ENCODE measurements around the gene ATF7IP2. TPM values are rescaled to one million over a fixed set of nuclear protein-coding genes. Genes with fewer than 3 reads are reported as not detected.

The ATF7IP2 gene
- total and polyA plus RNA-seq, 3 donors from 2014 or later = 110 to 293 (median 227) TPM

DNA sequence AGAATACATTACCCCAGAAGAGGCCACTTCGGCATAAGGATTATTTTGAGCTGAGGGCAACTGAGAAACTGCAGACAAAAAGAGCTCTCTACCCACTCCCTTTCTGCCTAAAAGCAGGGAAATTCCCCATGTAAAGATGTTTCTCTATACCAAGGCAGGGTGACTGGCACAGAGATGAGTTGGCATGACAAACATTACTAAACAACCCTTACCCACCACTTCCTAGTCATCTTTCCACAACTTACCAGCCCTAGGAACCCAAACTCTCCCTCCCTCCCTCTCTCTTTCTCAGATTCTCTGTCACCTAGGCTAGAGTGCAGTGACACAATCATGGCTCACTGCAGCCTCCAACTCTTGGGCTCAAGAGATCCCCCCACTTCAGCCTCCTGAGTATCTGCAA is 126.0 kb downstream of the ATF7IP2 start:
- 96 to 100% methylated on average over 1 of the region's 1 CpG for WGBS, 2 donors
- DNase-seq = no peak
- Histone ChIP-seq H3K9me3 (no peaks in the 10 kb centered on the region), H3K36me3 (ENCODE audit: low read depth, missing control alignments) (no peaks in the 10 kb centered on the region), H3K4me1 (peaks cover 5% of the 10 kb centered on the region), H3K4me3 (no peak overlapping the region), H3K27me3 (no peaks in the 10 kb centered on the region), H3K27ac (no peak overlapping the region)
- intact Hi-C loops (cut with DNase I; ENCODE audit: low total_unique reads) = loop anchor here (5.0 kb wide), 1 partner anchor 215 kb away; no protein-coding TSS in a partner anchor
- TF ChIP-seq, protein P1, sequence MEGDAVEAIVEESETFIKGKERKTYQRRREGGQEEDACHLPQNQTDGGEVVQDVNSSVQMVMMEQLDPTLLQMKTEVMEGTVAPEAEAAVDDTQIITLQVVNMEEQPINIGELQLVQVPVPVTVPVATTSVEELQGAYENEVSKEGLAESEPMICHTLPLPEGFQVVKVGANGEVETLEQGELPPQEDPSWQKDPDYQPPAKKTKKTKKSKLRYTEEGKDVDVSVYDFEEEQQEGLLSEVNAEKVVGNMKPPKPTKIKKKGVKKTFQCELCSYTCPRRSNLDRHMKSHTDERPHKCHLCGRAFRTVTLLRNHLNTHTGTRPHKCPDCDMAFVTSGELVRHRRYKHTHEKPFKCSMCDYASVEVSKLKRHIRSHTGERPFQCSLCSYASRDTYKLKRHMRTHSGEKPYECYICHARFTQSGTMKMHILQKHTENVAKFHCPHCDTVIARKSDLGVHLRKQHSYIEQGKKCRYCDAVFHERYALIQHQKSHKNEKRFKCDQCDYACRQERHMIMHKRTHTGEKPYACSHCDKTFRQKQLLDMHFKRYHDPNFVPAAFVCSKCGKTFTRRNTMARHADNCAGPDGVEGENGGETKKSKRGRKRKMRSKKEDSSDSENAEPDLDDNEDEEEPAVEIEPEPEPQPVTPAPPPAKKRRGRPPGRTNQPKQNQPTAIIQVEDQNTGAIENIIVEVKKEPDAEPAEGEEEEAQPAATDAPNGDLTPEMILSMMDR (IDR thresholded peaks at IDR 0.05) = no peak
- no peak for TF ChIP-seq POLR2A (IDR thresholded peaks at IDR 0.05)

DNA sequence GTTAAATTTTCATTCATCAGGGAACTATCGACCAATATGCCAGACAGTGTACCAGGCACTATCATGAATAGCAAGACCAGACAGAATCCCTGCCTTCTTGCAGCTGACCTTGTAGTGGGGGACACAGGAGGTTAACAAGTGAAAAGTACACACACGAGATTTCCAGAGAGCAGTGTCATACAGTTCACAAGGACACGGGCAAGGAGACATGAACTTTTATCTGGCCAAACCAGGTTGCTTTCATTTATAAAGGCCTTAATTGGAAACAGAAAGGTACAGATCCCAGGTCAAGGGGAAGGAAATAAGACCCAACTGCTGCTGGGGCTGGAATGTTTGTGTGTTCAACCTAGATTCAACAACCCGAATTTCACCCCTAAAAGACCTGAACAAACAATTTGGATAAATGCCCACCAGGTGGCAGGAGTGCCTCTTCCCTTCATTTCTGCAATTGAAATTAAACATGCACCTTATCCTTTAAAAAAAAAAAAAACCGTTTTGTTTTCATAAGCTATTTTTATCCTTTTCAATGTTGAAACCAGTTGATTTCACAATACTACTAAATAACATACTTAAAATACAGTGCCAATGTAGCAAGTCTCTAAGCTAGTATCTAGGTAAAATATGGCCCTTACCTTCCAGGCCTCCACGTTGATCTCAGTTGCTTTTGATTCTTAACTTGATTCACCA is 128.7 kb downstream of the ATF7IP2 start:
- no peaks in the 10 kb centered on the region for H3K27me3 ChIP-seq

DNA sequence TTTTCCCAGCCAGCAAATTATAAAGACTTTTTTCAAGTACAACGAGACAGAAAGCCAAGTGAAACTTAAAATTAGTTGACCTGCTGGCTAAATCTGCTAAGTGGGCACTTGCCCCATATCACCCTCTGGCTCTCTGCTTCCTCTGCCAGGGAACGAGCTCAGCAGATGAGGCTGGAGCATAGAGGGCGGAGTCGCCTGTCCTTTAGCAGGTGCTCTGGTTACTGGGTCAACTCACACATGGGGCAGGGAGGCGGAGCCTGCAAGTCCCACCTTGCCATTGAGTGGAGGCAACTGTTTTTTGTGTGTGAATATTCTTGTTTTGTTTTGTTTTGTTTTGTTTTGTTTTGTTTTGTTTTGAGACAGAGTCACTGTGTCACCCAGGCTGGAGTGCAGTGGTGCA is 132.0 kb downstream of the ATF7IP2 start:
- Histone ChIP-seq H3K4me1 (peaks cover 5% of the 10 kb centered on the region), H3K4me3 (no peak overlapping the region), H3K27ac (no peak overlapping the region), H3K27me3 (no peaks in the 10 kb centered on the region), H3K36me3 (ENCODE audit: low read depth, missing control alignments) (no peaks in the 10 kb centered on the region), H3K9me3 (no peaks in the 10 kb centered on the region)
- intact Hi-C loops (cut with DNase I; ENCODE audit: low total_unique reads) = loop anchor here (5.0 kb wide), 1 partner anchor 404 kb away; no protein-coding TSS in a partner anchor
- no peak for TF ChIP-seq POLR2A (IDR thresholded peaks at IDR 0.05)
- TF ChIP-seq, protein P1 (IDR thresholded peaks at IDR 0.05) = no peak
- 82 to 92% methylated on average over 5 of the region's 5 CpGs for WGBS, 2 donors
- DNase-seq = no peak

More for the DNA sequence above, 128.7 kb downstream of the ATF7IP2 start:
- intact Hi-C loops (cut with DNase I; ENCODE audit: low total_unique reads) = loop anchor here (5.0 kb wide), 2 partner anchors 213 to 408 kb away; no protein-coding TSS in a partner anchor
- H3K4me3 ChIP-seq = no peak overlapping the region
- H3K4me1 ChIP-seq = peaks cover 5% of the 10 kb centered on the region
- H3K9me3 ChIP-seq = no peaks in the 10 kb centered on the region
- DNase-seq = peak; percentile 67
- H3K27ac ChIP-seq = no peak overlapping the region
- 30 to 49% methylated on average over 6 of the region's 6 CpGs for WGBS, 2 donors
- no peaks in the 10 kb centered on the region for H3K36me3 ChIP-seq (ENCODE audit: low read depth, missing control alignments)
- TF ChIP-seq, protein P1 (IDR thresholded peaks at IDR 0.05) = peak; percentile 65 to 70 (median 69)
- no peak for TF ChIP-seq POLR2A (IDR thresholded peaks at IDR 0.05)

DNA sequence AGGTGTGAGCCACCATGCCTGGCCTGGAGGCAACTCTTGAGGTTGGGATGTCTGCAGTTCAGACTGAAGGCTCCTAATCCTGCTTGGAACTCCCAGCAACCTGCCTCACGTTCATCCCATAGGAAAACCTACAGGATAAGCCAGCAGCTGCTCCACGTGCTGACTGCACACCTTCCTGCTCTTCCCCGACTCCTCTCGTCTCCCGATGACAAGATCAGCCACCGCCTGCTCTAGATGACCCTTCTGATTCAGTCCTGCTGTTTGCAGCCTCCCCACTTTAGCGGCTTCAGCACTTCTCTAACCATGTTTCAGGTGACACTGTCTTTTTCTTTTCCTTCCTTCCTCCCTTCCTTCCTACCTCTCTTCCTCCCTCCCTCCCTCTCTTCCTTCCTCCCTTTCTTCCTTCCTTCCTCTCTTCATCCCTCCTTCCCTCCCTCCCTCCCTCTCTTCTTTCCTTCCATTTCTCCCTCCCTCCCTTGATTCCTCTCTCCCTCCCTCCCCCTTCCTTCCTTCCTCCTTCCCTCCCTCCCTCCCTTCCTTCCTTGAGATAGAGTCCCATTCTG is 132.7 kb downstream of the ATF7IP2 start:
- Histone ChIP-seq H3K27ac (no peak overlapping the region), H3K9me3 (no peaks in the 10 kb centered on the region), H3K27me3 (no peaks in the 10 kb centered on the region), H3K4me1 (peaks cover 5% of the 10 kb centered on the region), H3K36me3 (ENCODE audit: low read depth, missing control alignments) (no peaks in the 10 kb centered on the region), H3K4me3 (no peak overlapping the region)
- 90 to 91% methylated on average over 7 of the region's 7 CpGs for WGBS, 2 donors
- no peak for DNase-seq
- no peak for TF ChIP-seq POLR2A (IDR thresholded peaks at IDR 0.05)
- TF ChIP-seq, protein P1 (IDR thresholded peaks at IDR 0.05) = no peak
- intact Hi-C loops (cut with DNase I; ENCODE audit: low total_unique reads) = loop anchor here (5.0 kb wide), 1 partner anchor 404 kb away; no protein-coding TSS in a partner anchor

All from testis (tissue), 3 donors.